Sigmoid colon (tissue), 4 donors: ENCODE results near the gene CTNNA2.

Source experiments
- CTCF ChIP-seq, 4 experiments: fragments of 450-650 bp in 3 of 4; fragments of 200-600 bp in 1 of 4; IDR thresholded peaks; one replicate each; pipeline ENCODE4 v1.5.1; 2016 to 2019; ENCODE audit warnings: antibody characterized with exemption in 4 of 4, mild to moderate bottlenecking in 3 of 4, moderate library complexity in 2 of 4
- POLR2A ChIP-seq, 2 donors: fragments of 450-650 bp; IDR thresholded peaks; one replicate each; pipeline ENCODE4 v1.6.1; 2016; ENCODE audit warnings: antibody characterized with exemption in 2 of 2, mild to moderate bottlenecking in 2 of 2, moderate library complexity in 2 of 2
- POLR2AphosphoS5 ChIP-seq, 4 donors: sonication (generic); formaldehyde crosslinking; IDR thresholded peaks; one replicate each; pipeline ENCODE4 v1.6.1; 2017; ENCODE audit warnings: antibody characterized with exemption in 4 of 4

- TF ChIP-seq CTCF (IDR thresholded peaks at IDR 0.05) (no peak), POLR2AphosphoS5 (IDR thresholded peaks at IDR 0.05) (no peak), POLR2A (IDR thresholded peaks at IDR 0.05) (no peak)
These were observed 963.8 kb downstream of the CTNNA2 start for GRCh38 chr2:80476535-80477117.
